Measurements from ENCODE around the gene ZWILCH.
"Not testable (repeated sequence)": the region's sequence is repeated elsewhere in the genome, so short reads cannot be mapped to it uniquely, and the experiment has no call there.

The ZWILCH gene

GRCh38 chr15:66504563-66505429 is at the start of gene ZWILCH, which contains the start of gene RPL4:
Gene ZWILCH (plus strand): TSS chr15:66505326. CDS start chr15:66505339, 13 bp downstream.
Gene RPL4 (minus strand): TSS chr15:66504855. CDS start chr15:66504790, 65 bp downstream.
- peak; percentile 64 for DNase-seq (ENCODE audit: low read depth, low spot score)

- DNase-seq (ENCODE audit: low read depth, low spot score) = no peak
Measured at GRCh38 chr15:66456211-66456610, 48.9 kb upstream of the ZWILCH start.

- no peak for DNase-seq (ENCODE audit: low read depth, low spot score)
Measured at GRCh38 chr15:66459818-66460615, 45.1 kb upstream of the ZWILCH start.

- not testable (repeated sequence) for DNase-seq (ENCODE audit: low read depth, low spot score)
Measured at GRCh38 chr15:66461294-66461693, 43.8 kb upstream of the ZWILCH start.

GRCh38 chr15:66461917-66462316 is 43.2 kb upstream of the ZWILCH start:
- DNase-seq (ENCODE audit: low read depth, low spot score) = no peak

GRCh38 chr15:66462627-66463026 is 42.5 kb upstream of the ZWILCH start:
- DNase-seq (ENCODE audit: low read depth, low spot score) = no peak

- not testable (repeated sequence) for DNase-seq (ENCODE audit: low read depth, low spot score)
Measured at GRCh38 chr15:66465294-66465693, 39.8 kb upstream of the ZWILCH start.

- not testable (repeated sequence) for DNase-seq (ENCODE audit: low read depth, low spot score)
Measured at GRCh38 chr15:66467162-66468040, 37.7 kb upstream of the ZWILCH start.

- not testable (repeated sequence) for DNase-seq (ENCODE audit: low read depth, low spot score)
Measured at GRCh38 chr15:66470825-66471224, 34.3 kb upstream of the ZWILCH start.

GRCh38 chr15:66472176-66472999 is 32.7 kb upstream of the ZWILCH start:
- DNase-seq (ENCODE audit: low read depth, low spot score) = no peak

- no peak for DNase-seq (ENCODE audit: low read depth, low spot score)
Measured at GRCh38 chr15:66474135-66474534, 31.0 kb upstream of the ZWILCH start.

GRCh38 chr15:66474963-66475362 is 30.2 kb upstream of the ZWILCH start:
- DNase-seq (ENCODE audit: low read depth, low spot score) = no peak

- no peak for DNase-seq (ENCODE audit: low read depth, low spot score)
Measured at GRCh38 chr15:66476535-66476934, 28.6 kb upstream of the ZWILCH start.

GRCh38 chr15:66477011-66477410 is 28.1 kb upstream of the ZWILCH start:
- DNase-seq (ENCODE audit: low read depth, low spot score) = no peak

GRCh38 chr15:66480267-66480666 is 24.9 kb upstream of the ZWILCH start:
- DNase-seq (ENCODE audit: low read depth, low spot score) = no peak

GRCh38 chr15:66481107-66481856 is 23.8 kb upstream of the ZWILCH start:
- no peak for DNase-seq (ENCODE audit: low read depth, low spot score)

- no peak for DNase-seq (ENCODE audit: low read depth, low spot score)
Measured at GRCh38 chr15:66482539-66482938, 22.6 kb upstream of the ZWILCH start.

GRCh38 chr15:66483131-66483566 is 22.0 kb upstream of the ZWILCH start:
- DNase-seq (ENCODE audit: low read depth, low spot score) = no peak

GRCh38 chr15:66484539-66485112 is 20.5 kb upstream of the ZWILCH start:
- DNase-seq (ENCODE audit: low read depth, low spot score) = no peak
